ENCODE measurements around the gene KLF7. TPM values are rescaled to one million over a fixed set of nuclear protein-coding genes. Genes with fewer than 3 reads are reported as not detected.

The KLF7 gene
- total RNA-seq, 4 donors from 2014 or later, result 22.5 to 63.5 (median 37.1) TPM

- Histone ChIP-seq H3K27ac (no peak overlapping the region), H3K4me3 (no peak overlapping the region), H3K27me3 (no peaks in the 10 kb centered on the region), H3K36me3 (no peaks in the 10 kb centered on the region), H3K4me1 (no peaks in the 10 kb centered on the region), H3K9me3 (no peaks in the 10 kb centered on the region)
- DNase-seq, result no peak
- TF ChIP-seq CTCF (IDR thresholded peaks at IDR 0.05) (no peak), POLR2A (IDR thresholded peaks at IDR 0.05) (no peak)
Observed at GRCh38 chr2:207049122-207049521, 116.6 kb downstream of the KLF7 start.

- H3K36me3 ChIP-seq, result no peaks in the 10 kb centered on the region
- H3K4me1 ChIP-seq, result no peaks in the 10 kb centered on the region
- DNase-seq, result no peak
- H3K27ac ChIP-seq, result no peak overlapping the region
- H3K9me3 ChIP-seq, result no peaks in the 10 kb centered on the region
- TF ChIP-seq POLR2A (IDR thresholded peaks at IDR 0.05) (no peak), CTCF (IDR thresholded peaks at IDR 0.05) (no peak)
- H3K27me3 ChIP-seq, result no peaks in the 10 kb centered on the region
- no peak overlapping the region for H3K4me3 ChIP-seq
Observed at GRCh38 chr2:207048416-207048815, 117.3 kb downstream of the KLF7 start.

DNA sequence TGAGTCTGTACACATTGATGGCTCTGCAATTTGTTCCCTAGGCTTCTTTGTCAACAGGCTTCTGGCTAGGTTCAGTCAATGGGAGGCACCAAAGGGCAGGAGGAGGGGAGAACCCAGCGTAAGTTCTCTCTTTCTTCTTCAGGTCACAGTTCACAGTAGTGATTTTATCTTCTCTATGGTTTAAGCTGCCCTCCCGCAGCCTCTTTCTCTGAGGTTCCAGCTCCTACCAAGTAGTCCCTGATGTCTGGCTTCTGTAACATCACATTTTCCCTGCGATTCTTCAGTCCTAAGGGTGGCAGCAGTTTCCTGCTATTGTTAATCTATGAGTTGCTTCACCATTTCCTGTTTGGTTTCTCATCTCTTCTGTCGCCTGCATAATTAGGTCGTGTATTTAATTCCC, 119.0 kb downstream of the KLF7 start:
- DNase-seq, result no peak
- Histone ChIP-seq H3K4me1 (no peaks in the 10 kb centered on the region), H3K9me3 (no peaks in the 10 kb centered on the region), H3K27me3 (no peaks in the 10 kb centered on the region), H3K36me3 (no peaks in the 10 kb centered on the region), H3K27ac (no peak overlapping the region), H3K4me3 (no peak overlapping the region)
- TF ChIP-seq CTCF (IDR thresholded peaks at IDR 0.05), result peak in 1 of 6 experiments; percentile 13
- no peak for TF ChIP-seq POLR2A (IDR thresholded peaks at IDR 0.05)

DNA sequence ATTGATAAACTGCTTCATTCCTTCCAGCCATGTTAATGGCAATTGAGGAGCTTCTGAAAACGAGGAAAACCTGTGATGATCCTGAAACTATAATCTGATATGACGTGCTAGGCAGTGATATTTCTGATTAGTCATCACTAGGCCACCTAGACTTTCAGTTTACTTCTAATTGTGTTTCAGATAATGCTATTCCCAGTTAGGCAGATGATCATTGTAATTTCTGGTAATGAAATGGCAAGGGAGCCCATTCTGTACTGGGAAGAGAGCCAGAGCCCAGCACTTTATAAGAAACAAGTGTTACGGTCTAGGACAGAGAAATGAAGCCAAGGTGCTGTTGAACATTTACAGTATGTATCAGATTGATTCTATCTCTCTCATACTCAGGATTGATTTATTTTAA, 120.2 kb downstream of the KLF7 start:
- DNase-seq, result no peak
- Histone ChIP-seq H3K27me3 (no peaks in the 10 kb centered on the region), H3K4me1 (no peaks in the 10 kb centered on the region), H3K27ac (no peak overlapping the region), H3K9me3 (no peaks in the 10 kb centered on the region), H3K4me3 (no peak overlapping the region), H3K36me3 (no peaks in the 10 kb centered on the region)
- TF ChIP-seq CTCF (IDR thresholded peaks at IDR 0.05), result no peak
- no peak for TF ChIP-seq POLR2A (IDR thresholded peaks at IDR 0.05)

DNA sequence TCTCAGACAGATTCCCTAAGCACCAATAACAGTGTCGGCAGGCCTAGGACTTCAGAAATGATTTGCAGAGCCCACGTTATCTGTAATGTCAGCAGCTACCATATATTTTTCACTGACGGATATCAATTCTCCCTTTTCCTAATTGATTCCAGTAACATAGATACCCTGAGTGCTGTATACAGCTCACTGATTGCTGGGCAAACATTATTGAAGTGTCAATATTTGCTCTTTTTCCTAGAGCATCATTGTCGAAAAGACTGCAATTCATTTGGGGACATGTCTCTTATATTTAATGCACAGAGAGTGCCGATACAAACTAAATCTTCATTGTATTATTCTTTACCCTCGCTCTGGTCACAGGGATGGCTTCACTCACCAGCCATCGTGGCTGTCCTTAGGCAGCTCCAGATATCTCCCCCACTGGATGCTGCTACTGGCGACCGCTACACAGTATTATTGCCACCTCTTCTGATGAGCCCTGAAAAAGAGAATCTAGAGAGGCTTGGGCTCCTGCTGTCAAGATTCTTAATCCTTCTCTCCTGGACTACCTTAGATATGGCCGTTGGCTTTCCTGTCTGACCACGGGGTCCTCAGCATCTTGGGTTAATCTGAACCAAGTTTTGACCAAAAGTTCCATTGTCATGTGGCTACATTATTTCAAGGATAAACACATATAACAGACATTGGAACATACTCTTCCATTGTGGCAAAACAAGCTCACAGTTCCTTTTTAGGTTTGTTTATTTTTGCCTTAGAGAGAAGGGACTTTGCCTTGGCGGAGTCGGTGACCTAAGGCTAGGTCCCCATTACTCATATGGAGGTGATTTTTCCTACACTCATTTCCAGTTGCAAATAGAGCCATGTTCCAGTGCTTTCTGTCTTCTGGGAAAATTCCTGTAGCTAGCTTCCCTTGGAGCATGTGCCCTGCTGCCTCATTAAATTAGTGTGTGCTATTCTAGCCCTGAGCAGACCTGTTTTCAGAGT, 121.1 kb downstream of the KLF7 start:
- DNase-seq, result no peak
- H3K4me1 ChIP-seq, result no peaks in the 10 kb centered on the region
- no peak overlapping the region for H3K27ac ChIP-seq
- H3K27me3 ChIP-seq, result no peaks in the 10 kb centered on the region
- no peak for TF ChIP-seq CTCF (IDR thresholded peaks at IDR 0.05)
- no peak for TF ChIP-seq POLR2A (IDR thresholded peaks at IDR 0.05)
- no peaks in the 10 kb centered on the region for H3K9me3 ChIP-seq
- H3K36me3 ChIP-seq, result no peaks in the 10 kb centered on the region
- no peak overlapping the region for H3K4me3 ChIP-seq
